CD8-positive, alpha-beta memory T cell (primary cell): Measurements from ENCODE around the gene SKI. TPM values are rescaled to one million over a fixed set of nuclear protein-coding genes. Genes with fewer than 3 reads are reported as not detected.

Source experiments
- CTCF ChIA-PET: fragments of 350-600 bp; sonication (Branson Sonifier 250); formaldehyde crosslinking; loops from one replicate; lab custom pipeline; 2021; ENCODE audit warnings: antibody characterized with exemption; lab: Charles Lee
- POLR2A ChIA-PET: fragments of 350-600 bp; sonication (Branson Sonifier 250); formaldehyde crosslinking; loops from one replicate; lab custom pipeline; 2021; ENCODE audit warnings: antibody characterized with exemption; lab: Charles Lee
- DNase-seq, 5 donors: peaks; one replicate each; pipeline versions ENCODE4 v3.0.0 to v3.0.0-alpha.2; 2020 to 2022; ENCODE audit warnings: mixed read lengths in 1 of 5
- H3K27ac ChIP-seq: one replicate; pipeline ENCODE4 v1.7.0; 2013; ENCODE audit warnings: low read depth, mild to moderate bottlenecking, low read length, moderate library complexity
- H3K27me3 ChIP-seq: 2 replicates; pipeline ENCODE4 v1.7.0; 2013; ENCODE audit warnings: low read length, mild to moderate bottlenecking; ENCODE audit not compliant: insufficient read depth, poor library complexity, severe bottlenecking
- H3K36me3 ChIP-seq: 2 replicates; pipeline ENCODE4 v1.7.0; 2013; ENCODE audit warnings: mild to moderate bottlenecking, low read length, moderate library complexity; ENCODE audit not compliant: insufficient read depth
- H3K4me1 ChIP-seq: 2 replicates; pipeline ENCODE4 v1.7.0; 2013; ENCODE audit warnings: mild to moderate bottlenecking, low read length, moderate library complexity; ENCODE audit not compliant: insufficient read depth
- H3K4me3 ChIP-seq: 2 replicates; pipeline ENCODE4 v1.7.0; 2013; ENCODE audit warnings: mild to moderate bottlenecking, low read length
- H3K9me3 ChIP-seq: 2 replicates; pipeline ENCODE4 v1.7.0; 2013; ENCODE audit warnings: mild to moderate bottlenecking, low read length
- H3K27ac Mint-ChIP-seq, 8 donors: one replicate each; pipeline ENCODE4 v1.8.0; 2020 to 2021; ENCODE audit warnings: mixed read lengths in 8 of 8, mild to moderate bottlenecking in 6 of 8, inconsistent platforms in 3 of 8, moderate library complexity in 3 of 8
- H3K27me3 Mint-ChIP-seq, 2 donors: one replicate each; pipeline ENCODE4 v1.8.0; 2020 to 2021; ENCODE audit warnings: mixed read lengths in 2 of 2, mild to moderate bottlenecking in 1 of 2, moderate library complexity in 1 of 2
- H3K36me3 Mint-ChIP-seq, 3 donors: one replicate each; pipeline ENCODE4 v1.8.0; 2020 to 2021; ENCODE audit warnings: mixed read lengths in 3 of 3, inconsistent platforms in 1 of 3, mild to moderate bottlenecking in 1 of 3
- H3K4me1 Mint-ChIP-seq, 3 donors: one replicate each; pipeline ENCODE4 v1.8.0; 2020 to 2021; ENCODE audit warnings: mixed read lengths in 3 of 3, inconsistent platforms in 1 of 3, mild to moderate bottlenecking in 1 of 3
- H3K4me3 Mint-ChIP-seq, 7 donors: one replicate each; pipeline ENCODE4 v1.8.0; 2020 to 2021; ENCODE audit warnings: mixed read lengths in 7 of 7, mild to moderate bottlenecking in 6 of 7, moderate library complexity in 4 of 7, inconsistent platforms in 2 of 7
- H3K9me3 Mint-ChIP-seq, 5 donors: one replicate each; pipeline ENCODE4 v1.8.0; 2020 to 2022; ENCODE audit warnings: mixed read lengths in 5 of 5, mild to moderate bottlenecking in 3 of 5, moderate library complexity in 2 of 5, inconsistent platforms in 1 of 5
- polyA plus RNA-seq: library from polyadenylated mRNA; unstranded; fragments of 300-500 nt; fragmentation: Illumina TruSeq; gene quantifications from one replicate; pipeline ENCODE4 v1.2.3, GENCODE V29; 2021
- total RNA-seq, 2 experiments: library from RNA; stranded (reverse); gene quantifications; one replicate each; pipeline ENCODE4 v1.2.3, GENCODE V29; 2021

The SKI gene
- total and polyA plus RNA-seq, 3 experiments from 2014 or later: 0.94 to 38.4 (median 35.9) TPM

GRCh38 chr1:2268285-2269056 is 40.4 kb downstream of the SKI start:
- DNase-seq: no peak
- Histone ChIP-seq H3K9me3 (no peaks in the 10 kb centered on the region), H3K27me3 (no peaks in the 10 kb centered on the region), H3K36me3 (no peaks in the 10 kb centered on the region), H3K4me1 (peaks cover 67% of the 10 kb centered on the region), H3K27ac (no peak overlapping the region), H3K4me3 (no peak overlapping the region)
- peak overlapping the region in 5 of 8 donors; percentile 29 to 92 (median 74) for H3K27ac Mint-ChIP-seq
- H3K4me1 Mint-ChIP-seq: peaks cover 29 to 79% (median 50%) of the 10 kb centered on the region in 3 donors
- ChIA-PET CTCF (no interaction called here), POLR2A (no interaction called here)
- H3K27me3 Mint-ChIP-seq: peaks cover 0 to under 1% of the 10 kb centered on the region in 2 donors
- H3K36me3 Mint-ChIP-seq: peaks cover 0 to 13% (median 0%) of the 10 kb centered on the region in 3 donors
- peaks cover 0 to 2% (median 0%) of the 10 kb centered on the region in 5 donors for H3K9me3 Mint-ChIP-seq
- H3K4me3 Mint-ChIP-seq: no peak overlapping the region

DNA sequence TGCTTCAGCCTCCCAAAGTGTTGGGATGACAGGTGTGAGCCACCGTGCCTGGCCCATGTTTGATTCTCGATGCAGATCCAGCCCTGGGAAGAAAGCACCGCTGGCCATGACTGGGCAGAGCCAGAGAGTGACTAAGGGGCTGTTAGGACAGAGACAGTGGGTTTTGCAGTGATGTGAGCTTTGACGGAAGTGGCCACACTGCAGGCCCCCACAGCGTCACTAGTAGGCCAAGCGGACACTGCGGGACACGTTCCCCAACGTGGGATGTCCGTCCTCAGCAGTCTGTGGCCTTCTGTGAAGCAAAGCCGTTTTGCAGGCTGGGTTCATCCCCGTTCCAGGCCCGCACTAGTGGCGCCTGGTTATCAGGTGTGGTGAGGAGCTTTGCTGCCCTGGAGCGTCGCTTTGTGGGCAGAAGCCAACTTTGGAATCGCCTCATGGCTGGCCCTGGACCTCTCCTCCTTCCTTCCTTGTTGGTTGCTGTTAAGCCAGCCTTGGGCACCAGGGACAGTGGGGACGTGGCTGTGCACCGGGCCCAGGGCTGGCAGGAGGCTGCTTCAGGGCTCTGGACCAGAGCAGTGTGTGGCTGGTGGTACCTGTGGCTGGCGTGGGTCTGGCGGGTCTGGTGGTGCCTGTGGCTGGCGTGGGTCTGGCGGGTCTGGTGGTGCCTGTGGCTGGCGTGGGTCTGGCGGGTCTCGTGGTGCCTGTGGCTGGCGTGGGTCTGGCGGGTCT is 41.2 kb downstream of the SKI start:
- H3K4me3 Mint-ChIP-seq: no peak overlapping the region
- CTCF ChIA-PET: no interaction called here
- peaks cover 75% of the 10 kb centered on the region for H3K4me1 ChIP-seq
- no peak overlapping the region for H3K27ac ChIP-seq
- POLR2A ChIA-PET: no interaction called here
- H3K36me3 ChIP-seq: no peaks in the 10 kb centered on the region
- H3K4me1 Mint-ChIP-seq: peaks cover 29 to 80% (median 51%) of the 10 kb centered on the region in 3 donors
- no peaks in the 10 kb centered on the region for H3K9me3 ChIP-seq
- H3K4me3 ChIP-seq: no peak overlapping the region
- no peaks in the 10 kb centered on the region for H3K27me3 ChIP-seq
- H3K9me3 Mint-ChIP-seq: peaks cover 0 to 2% (median 0%) of the 10 kb centered on the region in 5 donors
- H3K27ac Mint-ChIP-seq: peak overlapping the region in 5 of 8 donors; percentile 29 to 76 (median 63)
- no peaks in the 10 kb centered on the region for H3K27me3 Mint-ChIP-seq
- no peak for DNase-seq
- peaks cover 0 to 14% (median 0%) of the 10 kb centered on the region in 3 donors for H3K36me3 Mint-ChIP-seq

- H3K4me1 ChIP-seq: peaks cover 74% of the 10 kb centered on the region
These were observed 41.8 kb downstream of the SKI start for GRCh38 chr1:2269922-2270259.

DNA sequence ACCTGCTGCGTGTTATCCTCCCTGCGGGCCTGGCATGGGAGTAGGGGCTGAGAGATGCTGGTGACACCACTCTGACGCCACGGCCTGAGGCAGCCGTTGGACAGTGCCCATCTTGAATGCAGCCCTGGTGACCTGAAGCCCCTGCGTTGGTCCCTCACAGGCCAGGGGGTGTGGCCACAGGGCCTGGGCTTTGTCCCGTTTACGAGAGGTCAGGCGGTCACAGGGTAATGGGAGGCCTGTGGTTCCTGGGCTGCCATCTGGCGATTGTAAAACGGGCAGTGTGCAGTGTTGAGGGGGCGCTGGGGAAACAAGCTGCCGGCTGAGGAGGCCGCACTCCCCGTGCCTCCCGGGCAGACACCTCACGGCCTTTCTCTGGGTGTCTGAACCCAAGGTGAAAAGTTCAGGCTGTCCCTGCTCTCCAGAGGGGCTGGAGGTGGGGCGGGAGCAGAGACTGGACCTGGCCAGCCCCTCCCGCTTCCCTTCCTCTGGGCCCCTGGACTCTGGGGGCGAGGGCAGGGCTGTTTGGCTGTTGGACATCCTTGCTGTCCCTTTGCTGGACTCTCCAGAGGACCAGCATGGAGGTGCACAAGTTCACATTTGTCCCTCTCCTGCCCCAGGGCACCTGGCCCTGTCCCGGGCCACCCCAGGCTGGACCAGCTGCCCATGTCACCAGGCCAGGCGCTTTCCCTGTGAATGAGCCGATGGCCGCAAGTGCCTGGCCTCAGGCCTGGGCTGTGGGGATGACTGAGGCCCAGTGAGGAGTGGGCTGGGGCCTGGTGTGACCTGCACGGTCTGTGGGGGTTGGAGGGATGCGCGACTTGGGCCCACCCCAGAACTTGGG is 42.4 kb downstream of the SKI start:
- ChIA-PET CTCF (no interaction called here), POLR2A (no interaction called here)
- Histone ChIP-seq H3K36me3 (no peaks in the 10 kb centered on the region), H3K4me1 (peaks cover 72% of the 10 kb centered on the region), H3K27ac (no peak overlapping the region), H3K4me3 (no peak overlapping the region), H3K9me3 (no peaks in the 10 kb centered on the region), H3K27me3 (no peaks in the 10 kb centered on the region)
- DNase-seq: no peak
- H3K36me3 Mint-ChIP-seq: peaks cover 0 to 12% (median 0%) of the 10 kb centered on the region in 3 donors
- H3K4me3 Mint-ChIP-seq: peak overlapping the region in 1 of 7 donors; percentile 23
- peaks cover 0 to 2% (median 0%) of the 10 kb centered on the region in 5 donors for H3K9me3 Mint-ChIP-seq
- H3K27ac Mint-ChIP-seq: peak overlapping the region in 1 of 8 donors; percentile 42
- H3K4me1 Mint-ChIP-seq: peaks cover 23 to 80% (median 41%) of the 10 kb centered on the region in 3 donors
- no peaks in the 10 kb centered on the region for H3K27me3 Mint-ChIP-seq

More at GRCh38 chr1:2269922-2270259, 41.8 kb downstream of the SKI start:
- Histone ChIP-seq H3K4me3 (no peak overlapping the region), H3K36me3 (no peaks in the 10 kb centered on the region), H3K27me3 (no peaks in the 10 kb centered on the region), H3K27ac (no peak overlapping the region), H3K9me3 (no peaks in the 10 kb centered on the region)
- peaks cover 0 to 14% (median 0%) of the 10 kb centered on the region in 3 donors for H3K36me3 Mint-ChIP-seq
- no peak overlapping the region for H3K4me3 Mint-ChIP-seq
- CTCF ChIA-PET: no interaction called here
- POLR2A ChIA-PET: no interaction called here
- H3K27ac Mint-ChIP-seq: peak overlapping the region in 3 of 8 donors; percentile 37 to 45 (median 42)
- no peak for DNase-seq
- peaks cover 0 to 2% (median 0%) of the 10 kb centered on the region in 5 donors for H3K9me3 Mint-ChIP-seq
- H3K27me3 Mint-ChIP-seq: no peaks in the 10 kb centered on the region
- peaks cover 29 to 80% (median 47%) of the 10 kb centered on the region in 3 donors for H3K4me1 Mint-ChIP-seq

- H3K9me3 ChIP-seq: no peaks in the 10 kb centered on the region
- ChIA-PET CTCF (no interaction called here), POLR2A (no interaction called here)
- H3K4me1 Mint-ChIP-seq: peaks cover 24 to 81% (median 41%) of the 10 kb centered on the region in 3 donors
- H3K27ac Mint-ChIP-seq: peak overlapping the region in 1 of 8 donors; percentile 6
- H3K36me3 Mint-ChIP-seq: peaks cover 0 to 12% (median 0%) of the 10 kb centered on the region in 3 donors
- H3K36me3 ChIP-seq: no peaks in the 10 kb centered on the region
- H3K4me1 ChIP-seq: peaks cover 72% of the 10 kb centered on the region
- peaks cover 0 to 1% of the 10 kb centered on the region in 2 donors for H3K27me3 Mint-ChIP-seq
- no peaks in the 10 kb centered on the region for H3K27me3 ChIP-seq
- no peak overlapping the region for H3K27ac ChIP-seq
- no peak for DNase-seq
- H3K4me3 Mint-ChIP-seq: no peak overlapping the region
- H3K9me3 Mint-ChIP-seq: peaks cover 0 to under 1% (median 0%) of the 10 kb centered on the region in 5 donors
- H3K4me3 ChIP-seq: no peak overlapping the region
These were observed 43.1 kb downstream of the SKI start for GRCh38 chr1:2271211-2271721.

DNA sequence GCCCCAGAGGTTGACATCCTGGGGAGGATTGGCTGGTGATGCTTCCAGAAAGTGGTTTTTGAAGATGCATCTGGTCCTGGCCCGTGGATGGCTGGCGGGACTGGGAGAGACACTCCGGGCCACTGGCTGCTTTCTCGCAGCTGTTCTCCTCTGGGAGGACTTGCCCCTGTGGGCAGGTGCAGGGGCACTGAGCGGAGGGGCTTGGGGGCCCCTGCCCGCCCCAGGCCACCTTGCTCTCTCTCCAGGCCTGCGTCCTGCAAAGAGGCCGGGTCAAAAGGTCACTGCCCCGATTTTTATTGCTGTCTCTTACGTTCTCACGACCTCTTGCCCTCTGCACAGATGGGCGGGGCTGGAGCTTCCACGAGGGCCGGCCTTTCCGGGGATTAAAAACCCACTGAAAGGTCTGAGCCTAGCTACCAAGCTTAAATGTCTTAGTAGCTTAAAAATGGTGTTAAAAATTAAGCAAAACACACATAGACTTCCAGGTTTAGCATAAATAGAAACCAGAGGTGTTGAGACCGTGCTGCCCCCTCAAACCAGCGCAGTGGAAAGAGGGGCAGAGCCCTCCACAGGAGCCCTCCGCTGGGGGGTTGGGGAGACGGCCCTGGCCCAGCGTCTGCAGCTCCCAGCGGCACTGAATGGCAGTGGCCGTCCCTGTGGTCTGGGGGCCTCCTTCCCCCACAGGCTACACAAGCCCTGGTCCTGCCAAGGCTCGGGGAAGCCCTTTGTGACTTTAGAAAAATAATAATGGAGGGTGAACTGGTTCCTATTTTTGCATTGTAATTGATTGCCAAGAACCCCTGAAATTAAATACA is 43.9 kb downstream of the SKI start:
- H3K4me3 Mint-ChIP-seq: peak overlapping the region in 2 of 7 donors; percentile 29 to 44
- H3K4me1 Mint-ChIP-seq: peaks cover 23 to 81% (median 39%) of the 10 kb centered on the region in 3 donors
- H3K36me3 ChIP-seq: no peaks in the 10 kb centered on the region
- no peak for DNase-seq
- H3K27ac ChIP-seq: no peak overlapping the region
- no peak overlapping the region for H3K4me3 ChIP-seq
- H3K27me3 Mint-ChIP-seq: peaks cover 0 to 1% of the 10 kb centered on the region in 2 donors
- no peaks in the 10 kb centered on the region for H3K9me3 ChIP-seq
- ChIA-PET POLR2A (no interaction called here), CTCF (no interaction called here)
- H3K27ac Mint-ChIP-seq: peak overlapping the region in 2 of 8 donors; percentile 68 to 74
- H3K27me3 ChIP-seq: no peaks in the 10 kb centered on the region
- no peaks in the 10 kb centered on the region for H3K9me3 Mint-ChIP-seq
- peaks cover 70% of the 10 kb centered on the region for H3K4me1 ChIP-seq
- peaks cover 0 to 11% (median 0%) of the 10 kb centered on the region in 3 donors for H3K36me3 Mint-ChIP-seq
